ENCODE measurements around the gene FAM171A2. TPM values are rescaled to one million over a fixed set of nuclear protein-coding genes. Genes with fewer than 3 reads are reported as not detected.

FAM171A2 gene
- total and polyA plus RNA-seq, 2 of the 8 experiments (the other 6 are each of a cell fraction or from before 2014, with no cell fraction given) = 21.9 to 24.1 TPM

- no peak for TF ChIP-seq RBBP5 (IDR thresholded peaks at IDR 0.05; ENCODE audit: borderline replicate concordance, low read depth, low read length)
- TF ChIP-seq, protein P1, sequence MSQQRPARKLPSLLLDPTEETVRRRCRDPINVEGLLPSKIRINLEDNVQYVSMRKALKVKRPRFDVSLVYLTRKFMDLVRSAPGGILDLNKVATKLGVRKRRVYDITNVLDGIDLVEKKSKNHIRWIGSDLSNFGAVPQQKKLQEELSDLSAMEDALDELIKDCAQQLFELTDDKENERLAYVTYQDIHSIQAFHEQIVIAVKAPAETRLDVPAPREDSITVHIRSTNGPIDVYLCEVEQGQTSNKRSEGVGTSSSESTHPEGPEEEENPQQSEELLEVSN (IDR thresholded peaks at IDR 0.05) = no peak
Observed at GRCh38 chr17:44379887-44380286, 16.2 kb upstream of the FAM171A2 start (continued).

Data from H1 (cell line).